Retinal pigment epithelial cell (primary cell): ENCODE data around the gene KREMEN1.
"Not testable (repeated sequence)": the region's sequence is repeated elsewhere in the genome, so short reads cannot be mapped to it uniquely, and the experiment has no call there.

Experiments
- DNase-seq: peaks from one replicate; pipeline ENCODE4 v3.0.0-alpha.2; 2010; ENCODE audit warnings: low read depth
- H3K4me3 ChIP-seq: 2 replicates; pipeline ENCODE4 v1.5.1; 2011; ENCODE audit warnings: mild to moderate bottlenecking, low read length, control low read depth, moderate library complexity
- TF ChIP-seq, protein P1 (sequence below): conservative IDR thresholded peaks from 2 replicates; pipeline ENCODE4 v1.5.1; 2011; ENCODE audit warnings: low read depth, low read length, control low read depth, inconsistent platforms

KREMEN1 gene

GRCh38 chr22:29080106-29080975 lies 7.5 kb downstream of the KREMEN1 start:
- TF ChIP-seq, protein P1, sequence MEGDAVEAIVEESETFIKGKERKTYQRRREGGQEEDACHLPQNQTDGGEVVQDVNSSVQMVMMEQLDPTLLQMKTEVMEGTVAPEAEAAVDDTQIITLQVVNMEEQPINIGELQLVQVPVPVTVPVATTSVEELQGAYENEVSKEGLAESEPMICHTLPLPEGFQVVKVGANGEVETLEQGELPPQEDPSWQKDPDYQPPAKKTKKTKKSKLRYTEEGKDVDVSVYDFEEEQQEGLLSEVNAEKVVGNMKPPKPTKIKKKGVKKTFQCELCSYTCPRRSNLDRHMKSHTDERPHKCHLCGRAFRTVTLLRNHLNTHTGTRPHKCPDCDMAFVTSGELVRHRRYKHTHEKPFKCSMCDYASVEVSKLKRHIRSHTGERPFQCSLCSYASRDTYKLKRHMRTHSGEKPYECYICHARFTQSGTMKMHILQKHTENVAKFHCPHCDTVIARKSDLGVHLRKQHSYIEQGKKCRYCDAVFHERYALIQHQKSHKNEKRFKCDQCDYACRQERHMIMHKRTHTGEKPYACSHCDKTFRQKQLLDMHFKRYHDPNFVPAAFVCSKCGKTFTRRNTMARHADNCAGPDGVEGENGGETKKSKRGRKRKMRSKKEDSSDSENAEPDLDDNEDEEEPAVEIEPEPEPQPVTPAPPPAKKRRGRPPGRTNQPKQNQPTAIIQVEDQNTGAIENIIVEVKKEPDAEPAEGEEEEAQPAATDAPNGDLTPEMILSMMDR: no peak
- H3K4me3 ChIP-seq: no peak overlapping the region

GRCh38 chr22:29081517-29082236 lies 8.8 kb downstream of the KREMEN1 start:
- TF ChIP-seq, protein P1: no peak

More at GRCh38 chr22:29080106-29080975, 7.5 kb downstream of the KREMEN1 start:
- DNase-seq: no peak

GRCh38 chr22:29082826-29083545 lies 10.2 kb downstream of the KREMEN1 start:
- TF ChIP-seq, protein P1: no peak
- DNase-seq: no peak
- no peak overlapping the region for H3K4me3 ChIP-seq

More at GRCh38 chr22:29081517-29082236, 8.8 kb downstream of the KREMEN1 start:
- no peak for DNase-seq
- no peak overlapping the region for H3K4me3 ChIP-seq

- H3K4me3 ChIP-seq, DNase-seq: not testable (repeated sequence)
Measured at GRCh38 chr22:29083576-29083932, 10.7 kb downstream of the KREMEN1 start.

- TF ChIP-seq, protein P1: no peak
- no peak overlapping the region for H3K4me3 ChIP-seq
- no peak for DNase-seq
Measured at GRCh38 chr22:29083933-29084591, 11.2 kb downstream of the KREMEN1 start.

DNA sequence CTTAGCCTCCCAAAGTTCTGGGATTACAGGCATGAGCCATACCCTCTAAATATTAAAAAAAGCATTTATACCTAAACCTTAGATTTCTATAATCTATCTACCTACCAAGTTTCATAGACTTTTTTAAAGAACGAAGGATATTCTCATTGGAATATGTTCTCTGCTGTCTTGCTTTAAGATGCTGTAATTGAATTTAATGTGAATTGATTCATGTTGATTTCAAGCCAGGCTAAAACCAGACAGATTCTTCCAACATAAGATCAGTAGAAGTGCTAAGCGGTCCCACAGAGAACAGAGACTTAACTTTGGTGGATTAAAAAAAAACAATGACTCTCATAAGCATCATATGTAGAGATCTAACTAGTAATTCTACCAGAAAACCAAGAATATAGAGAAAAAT lies 14.2 kb downstream of the KREMEN1 start:
- H3K4me3 ChIP-seq: no peak overlapping the region
- no peak for DNase-seq
- TF ChIP-seq, protein P1: no peak

DNA sequence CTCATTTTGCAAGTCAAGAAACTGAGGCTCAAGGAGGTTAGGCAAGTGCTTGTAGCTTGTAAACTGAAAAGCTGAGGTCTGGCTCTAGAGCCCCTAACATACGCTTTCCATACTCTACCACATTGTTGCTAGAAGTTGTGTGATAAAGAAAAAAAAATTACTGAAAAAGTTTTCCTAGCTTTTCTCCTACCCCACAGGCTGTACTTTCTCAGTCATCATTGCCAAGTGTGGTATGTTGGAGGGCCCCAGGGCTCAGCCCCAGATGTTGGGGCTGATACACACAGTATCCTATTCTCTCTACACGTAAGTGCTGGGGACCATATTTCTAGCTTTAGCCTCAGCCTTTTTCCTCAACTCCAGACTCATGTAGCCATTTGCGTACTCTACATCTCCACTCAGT lies 16.0 kb downstream of the KREMEN1 start:
- TF ChIP-seq, protein P1: no peak
- no peak for DNase-seq
- no peak overlapping the region for H3K4me3 ChIP-seq
